D341Med (cell line): Measurements from ENCODE around the gene LCNL1.
A peak's percentile ranks its signal among the peaks of the same experiment; 100 is the strongest.

ENCODE experiments used
- DNase-seq: peaks from one replicate; pipeline ENCODE4 v3.0.0; 2012; ENCODE audit warnings: low spot score

LCNL1 gene

GRCh38 chr9:137011907-137012675 lies 29.3 kb downstream of the LCNL1 start:
- DNase-seq, result no peak

GRCh38 chr9:137012694-137013570 lies 30.1 kb downstream of the LCNL1 start:
- no peak for DNase-seq

- no peak for DNase-seq
Observed at GRCh38 chr9:137013571-137013940, 30.8 kb downstream of the LCNL1 start.

GRCh38 chr9:137014166-137014565 lies 31.4 kb downstream of the LCNL1 start:
- DNase-seq, result no peak

- no peak for DNase-seq
Observed at GRCh38 chr9:137014776-137015539, 32.2 kb downstream of the LCNL1 start.

- DNase-seq, result no peak
Observed at GRCh38 chr9:137015540-137015930, 32.7 kb downstream of the LCNL1 start.

GRCh38 chr9:137015976-137016375 lies 33.2 kb downstream of the LCNL1 start:
- DNase-seq, result no peak

- no peak for DNase-seq
Observed at GRCh38 chr9:137016436-137016835, 33.6 kb downstream of the LCNL1 start.

- no peak for DNase-seq
Observed at GRCh38 chr9:137017071-137017470, 34.3 kb downstream of the LCNL1 start.

GRCh38 chr9:137017791-137018497 lies 35.2 kb downstream of the LCNL1 start:
- no peak for DNase-seq

GRCh38 chr9:137018761-137019559 lies 36.2 kb downstream of the LCNL1 start:
- DNase-seq, result no peak

- DNase-seq, result no peak
Observed at GRCh38 chr9:137019891-137020683, 37.3 kb downstream of the LCNL1 start.

GRCh38 chr9:137020771-137021567 lies 38.2 kb downstream of the LCNL1 start:
- DNase-seq, result no peak

- DNase-seq, result no peak
Observed at GRCh38 chr9:137021568-137021978, 38.8 kb downstream of the LCNL1 start.

- peak; percentile 73 for DNase-seq
Observed at GRCh38 chr9:137021979-137022661, 39.3 kb downstream of the LCNL1 start.

- no peak for DNase-seq
Observed at GRCh38 chr9:137022662-137023008, 39.8 kb downstream of the LCNL1 start.

- no peak for DNase-seq
Observed at GRCh38 chr9:137023157-137023556, 40.4 kb downstream of the LCNL1 start.

- DNase-seq, result no peak
Observed at GRCh38 chr9:137023583-137023991, 40.8 kb downstream of the LCNL1 start.

GRCh38 chr9:137025517-137025966 lies 42.7 kb downstream of the LCNL1 start:
- no peak for DNase-seq
